Fibroblast of upper back skin (primary cell): ENCODE results near the gene EFNA4.
A peak's percentile ranks its signal among the peaks of the same experiment; 100 is the strongest.
"Not testable (repeated sequence)": the region's sequence is repeated elsewhere in the genome, so short reads cannot be mapped to it uniquely, and the experiment has no call there.

ENCODE experiments used
- DNase-seq: peaks from one replicate; pipeline ENCODE4 v3.0.0-alpha.2; 2013

Gene EFNA4

GRCh38 chr1:155091071-155092051 lies 27.8 kb downstream of the EFNA4 start:
- peak; percentile 68 for DNase-seq

DNA sequence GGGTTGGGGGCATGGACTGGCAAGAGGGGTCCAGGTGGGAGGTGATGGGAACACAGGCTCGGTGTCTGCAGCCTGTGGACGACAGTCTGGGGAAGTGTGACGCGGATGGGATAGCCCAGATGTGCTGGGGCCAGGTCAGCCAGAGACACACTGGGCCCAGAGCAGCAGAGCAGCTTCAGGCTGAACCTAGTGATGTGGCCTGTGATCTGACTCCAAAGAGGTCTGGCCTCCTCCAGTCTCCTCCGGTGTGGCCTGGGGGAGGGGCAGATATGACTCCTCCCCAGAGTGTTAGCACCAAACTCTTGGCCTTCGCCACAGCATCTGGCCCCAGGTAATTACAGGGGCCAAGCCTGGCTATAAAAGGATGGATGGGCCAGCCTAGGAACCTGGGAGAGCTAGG lies 28.6 kb downstream of the EFNA4 start:
- no peak for DNase-seq

GRCh38 chr1:155092641-155093040 lies 29.1 kb downstream of the EFNA4 start:
- DNase-seq, result no peak

DNA sequence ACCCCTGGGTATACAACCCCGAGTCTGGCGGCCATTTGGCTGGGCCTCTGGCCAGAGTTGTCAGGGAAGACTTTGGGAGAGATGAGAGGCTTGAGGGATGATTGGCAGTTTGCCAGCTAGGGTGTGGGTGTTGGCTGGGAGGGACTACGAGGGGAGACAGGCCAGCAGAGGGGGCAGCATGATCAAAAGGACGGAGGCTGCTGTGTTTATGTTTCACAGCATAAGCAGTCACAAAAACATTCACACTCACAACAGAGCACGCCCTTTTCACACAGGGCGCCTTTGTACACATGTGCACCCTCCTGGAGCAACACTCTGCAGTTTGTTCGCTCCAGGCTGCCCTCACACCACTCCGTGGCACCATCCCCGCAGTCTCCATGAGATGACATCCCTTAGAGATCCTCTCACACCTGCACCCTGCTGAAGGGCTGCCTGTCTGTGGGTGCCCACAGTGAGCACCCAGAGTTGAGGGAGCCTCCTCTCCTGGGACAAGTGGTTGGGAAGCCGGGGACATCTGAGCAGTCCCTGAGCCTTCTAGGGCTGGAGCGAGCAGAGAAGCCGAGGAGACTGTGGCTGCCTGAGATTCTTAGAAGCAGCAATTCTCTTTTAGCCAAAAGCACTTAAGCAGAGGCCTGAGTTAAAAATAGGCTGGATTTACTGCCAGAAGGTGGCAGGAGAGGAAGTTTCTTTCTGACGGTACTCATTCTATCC lies 30.5 kb downstream of the EFNA4 start:
- peak; percentile 36 for DNase-seq

DNA sequence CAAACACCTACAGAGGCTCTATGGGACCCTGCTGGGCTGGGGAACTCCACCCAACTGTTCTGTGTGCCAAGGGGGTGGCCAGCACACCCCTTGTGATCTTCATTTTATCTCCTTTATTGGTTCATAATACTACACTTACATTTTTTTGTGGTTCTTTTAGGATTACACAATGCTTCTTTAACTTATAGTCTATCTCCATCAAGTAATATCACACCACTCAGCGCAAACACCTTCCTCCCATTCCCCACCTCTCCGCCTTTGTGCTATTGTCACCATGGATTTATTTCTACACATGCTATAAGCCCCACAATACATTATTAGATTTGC lies 31.0 kb downstream of the EFNA4 start:
- no peak for DNase-seq

DNA sequence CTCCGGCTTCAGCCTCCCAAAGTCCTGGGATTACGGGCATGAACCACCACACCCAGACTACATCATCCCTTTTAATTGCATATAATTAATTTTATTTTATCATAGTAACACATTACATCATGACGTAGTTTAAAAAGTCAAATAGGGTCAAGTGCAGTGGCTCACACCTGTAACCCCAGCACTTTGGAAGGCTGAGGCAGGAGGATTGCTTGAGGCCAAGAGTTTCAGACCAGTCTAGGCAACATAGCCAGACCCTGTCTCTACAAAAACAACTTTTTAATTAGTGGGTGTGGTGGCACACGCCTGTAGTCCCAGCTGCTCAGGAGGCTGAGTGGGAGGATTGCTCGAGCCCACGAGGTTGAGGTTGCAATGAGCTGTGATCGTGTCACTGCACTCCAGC lies 35.8 kb downstream of the EFNA4 start:
- no peak for DNase-seq

GRCh38 chr1:155103325-155103724 lies 39.8 kb downstream of the EFNA4 start:
- no peak for DNase-seq

GRCh38 chr1:155104605-155105534 lies 41.3 kb downstream of the EFNA4 start:
- no peak for DNase-seq

- DNase-seq, result no peak
Measured at GRCh38 chr1:155105604-155106011, 42.1 kb downstream of the EFNA4 start.

- no peak for DNase-seq
Measured at GRCh38 chr1:155106862-155107261, 43.3 kb downstream of the EFNA4 start.

DNA sequence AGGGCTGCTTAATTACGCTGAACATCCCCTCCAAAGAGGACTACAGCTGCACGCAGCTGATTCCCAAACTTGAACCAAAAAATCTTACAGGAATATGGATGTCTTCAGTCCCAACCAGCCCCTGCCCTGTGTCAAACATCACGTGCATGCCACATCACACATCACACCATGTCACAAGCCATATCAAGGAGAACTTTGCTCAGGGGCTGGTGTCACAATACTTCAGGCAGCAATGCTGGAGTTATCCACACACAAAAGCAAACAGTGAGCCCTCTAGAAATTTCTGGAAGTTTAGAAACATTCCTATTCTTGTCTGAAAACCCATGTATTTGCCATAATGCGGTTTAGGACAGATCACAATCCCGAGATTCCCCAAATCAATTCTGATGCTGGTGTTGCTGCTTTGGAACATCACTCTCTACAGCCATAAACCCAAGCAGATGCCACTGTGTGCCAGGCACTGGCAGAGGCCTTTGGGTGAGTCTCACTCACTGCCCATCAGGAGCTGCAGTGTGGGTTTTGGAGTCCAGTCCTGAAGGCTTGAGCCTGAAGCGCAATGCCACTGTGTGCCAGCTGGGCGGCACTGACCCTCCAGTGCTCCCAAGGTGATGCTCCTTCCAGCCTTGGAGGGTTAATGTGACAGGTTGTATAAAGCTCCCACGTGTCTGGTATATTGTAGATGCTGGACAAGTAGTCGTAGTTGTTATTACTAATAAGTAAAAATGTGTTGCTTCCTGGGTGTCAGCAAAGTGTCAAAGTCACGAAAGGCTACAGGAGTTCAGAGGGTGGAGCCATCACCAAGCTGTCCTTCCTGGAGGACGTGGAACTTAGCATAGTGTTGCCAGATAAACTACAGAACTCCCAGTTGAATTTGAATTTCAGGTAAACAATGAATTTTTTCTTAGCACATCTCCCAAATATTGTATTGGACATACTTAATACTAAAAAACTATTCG lies 44.0 kb downstream of the EFNA4 start:
- no peak for DNase-seq

DNA sequence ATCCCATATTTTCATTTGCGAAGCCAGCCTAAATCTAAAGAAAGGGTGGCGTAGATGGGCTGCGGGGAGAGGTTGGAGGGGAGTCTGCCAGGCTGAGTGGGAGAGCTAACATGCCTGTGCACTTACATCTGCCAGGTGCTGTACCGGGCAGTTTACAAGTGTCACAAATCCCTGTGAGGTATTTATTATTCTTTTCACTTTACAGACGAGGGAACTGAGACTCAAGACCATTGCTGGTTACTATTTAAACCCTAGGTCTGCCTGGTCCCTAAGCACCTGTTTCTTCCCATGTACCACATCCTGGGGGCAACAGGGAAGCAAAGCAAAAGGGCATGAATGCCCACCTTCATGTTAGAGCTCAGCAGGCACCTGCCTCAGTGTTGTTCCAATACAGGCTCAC lies 44.8 kb downstream of the EFNA4 start:
- DNase-seq, result no peak

GRCh38 chr1:155110381-155110780 lies 46.8 kb downstream of the EFNA4 start:
- DNase-seq, result no peak

DNA sequence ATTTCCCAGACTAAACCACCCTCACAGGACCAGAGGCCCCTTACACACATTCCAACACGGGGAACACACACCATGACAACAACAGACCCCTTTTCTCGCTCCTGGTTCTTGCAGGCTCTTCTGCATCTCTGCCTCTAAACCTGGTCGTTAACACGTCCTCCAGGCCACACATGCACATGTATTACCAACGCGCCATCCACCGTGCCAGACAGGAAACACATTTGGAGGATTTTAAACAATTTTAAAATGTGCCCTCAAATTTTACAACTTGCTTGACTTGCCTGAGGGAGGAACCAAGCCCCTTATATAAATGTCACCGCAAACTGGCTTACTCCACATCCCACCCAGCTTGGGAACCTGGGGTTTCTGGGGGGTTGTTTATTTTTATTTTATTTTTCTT lies 47.3 kb downstream of the EFNA4 start:
- DNase-seq, result no peak

DNA sequence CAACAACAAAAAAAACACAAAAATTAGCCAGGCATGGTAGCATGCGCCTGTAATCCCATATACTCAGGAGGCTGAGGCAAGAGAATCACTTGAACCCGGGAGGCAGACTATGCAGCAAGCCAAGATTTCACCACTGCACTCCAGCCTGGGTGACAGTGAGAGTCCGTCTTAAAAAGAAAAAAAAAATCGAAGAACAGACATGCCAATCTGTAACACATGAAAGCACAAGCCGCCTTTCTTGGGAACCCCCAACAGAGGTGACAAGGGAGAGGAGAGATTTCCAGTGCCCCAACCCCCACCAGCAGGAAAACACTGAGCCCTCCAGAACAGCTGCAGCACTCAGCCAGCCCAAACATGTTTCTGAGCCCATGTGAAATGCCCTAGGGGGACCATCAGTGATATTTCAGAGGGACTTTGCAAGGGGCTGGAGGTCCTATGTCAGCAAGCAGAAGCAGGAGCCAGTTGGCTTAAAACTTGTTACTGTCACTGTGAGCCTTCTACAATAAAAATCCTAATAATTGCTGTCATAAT lies 50.0 kb downstream of the EFNA4 start:
- no peak for DNase-seq

DNA sequence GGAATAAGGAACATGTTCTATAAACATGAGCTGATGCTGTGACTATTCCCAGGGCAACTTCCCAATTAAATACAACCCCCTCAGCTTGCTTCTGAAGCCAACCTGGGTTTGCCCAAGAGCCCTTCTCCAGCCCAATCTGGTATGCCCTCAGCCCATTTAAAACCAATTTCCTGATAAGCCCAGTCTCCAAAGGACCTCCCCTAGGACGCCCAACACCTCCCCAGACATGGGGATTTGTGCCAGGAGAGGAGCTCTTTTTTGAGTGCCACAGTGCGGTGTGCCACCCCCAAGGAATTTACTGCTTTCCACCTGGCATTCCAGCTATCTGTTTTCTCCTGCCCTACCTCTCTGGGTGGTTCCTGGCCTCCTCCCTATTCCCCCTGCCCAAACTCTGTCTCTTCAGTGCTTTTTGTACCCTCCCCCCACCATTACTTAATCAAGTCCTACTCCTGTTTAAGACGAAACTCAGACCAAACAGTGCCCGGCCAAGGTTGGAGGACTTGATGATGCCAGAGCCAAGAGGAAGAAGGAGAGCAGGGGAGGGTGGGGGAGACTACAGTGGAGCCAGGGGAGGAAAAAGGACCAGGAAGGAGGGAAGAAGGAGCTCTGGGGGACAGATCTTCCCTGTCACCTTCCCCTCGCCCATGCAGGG lies 52.7 kb downstream of the EFNA4 start:
- no peak for DNase-seq

DNA sequence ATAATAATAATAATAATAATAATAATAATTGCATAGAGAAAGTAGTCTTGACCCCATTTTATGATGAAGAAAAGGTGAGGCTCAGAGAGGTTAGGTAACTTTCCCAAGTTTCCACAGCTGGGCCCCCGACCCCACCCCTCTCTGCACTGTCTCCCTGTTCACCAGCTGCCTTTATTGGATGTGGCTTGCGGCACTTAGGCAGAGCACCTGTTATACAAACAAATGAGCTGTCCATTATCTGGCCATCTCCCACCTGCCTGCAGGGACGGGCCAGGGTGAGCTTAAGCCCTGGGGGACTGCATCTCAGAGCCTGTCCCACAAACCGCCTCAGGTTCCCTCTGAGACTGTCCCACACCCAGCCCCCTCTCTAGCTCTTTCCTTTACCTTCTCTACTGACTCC lies 54.1 kb downstream of the EFNA4 start:
- no peak for DNase-seq

DNA sequence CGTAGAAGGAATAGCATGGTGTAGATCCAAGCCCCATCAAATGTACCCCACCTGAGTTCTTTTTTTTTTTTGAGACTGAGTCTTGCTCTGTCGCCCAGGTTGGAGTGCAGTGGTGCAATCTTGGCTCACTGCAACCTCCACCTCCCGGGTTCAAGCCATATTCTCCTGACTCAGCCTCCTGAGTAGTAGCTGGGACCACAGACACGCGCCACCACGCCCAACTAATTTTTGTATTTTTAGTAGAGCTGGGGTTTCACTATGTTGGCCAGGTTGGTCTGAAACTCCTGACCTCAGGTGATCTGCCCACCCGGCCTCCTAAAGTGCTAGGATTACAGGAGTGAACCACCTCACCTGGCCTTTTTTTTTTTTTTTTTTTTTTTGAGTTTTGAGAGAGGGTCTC lies 54.5 kb downstream of the EFNA4 start:
- not testable (repeated sequence) for DNase-seq
